Transverse colon (tissue), 4 donors: ENCODE measurements around the gene ADGRB3. TPM values are rescaled to one million over a fixed set of nuclear protein-coding genes. Genes with fewer than 3 reads are reported as not detected.

Experiments
- DNase-seq: peaks from one replicate; pipeline ENCODE4 v3.0.0-alpha.2; 2019
- H3K27ac ChIP-seq, 4 donors: fragments of 200-600 bp; sonication (generic); 2 replicates each; pipeline ENCODE4 v1.5.1; 2016 to 2018; ENCODE audit warnings: inconsistent platforms in 4 of 4
- H3K27me3 ChIP-seq: fragments of 200-600 bp; sonication (generic); 2 replicates; pipeline ENCODE4 v1.5.1; 2017; ENCODE audit warnings: inconsistent platforms
- H3K36me3 ChIP-seq, 4 donors: fragments of 200-600 bp; sonication (generic); 2 replicates each; pipeline ENCODE4 v1.5.1; 2017 to 2019; ENCODE audit warnings: inconsistent platforms in 4 of 4
- H3K4me1 ChIP-seq, 4 donors: fragments of 200-600 bp; sonication (generic); 2 replicates each; pipeline ENCODE4 v1.5.1; 2017 to 2020; ENCODE audit warnings: inconsistent platforms in 4 of 4
- H3K4me3 ChIP-seq, 4 donors: fragments of 200-600 bp; sonication (generic); 1 replicate in 1 of 4; 2 replicates in 3 of 4; pipeline versions ENCODE4 v1.5.1 to v1.6.1; 2017 to 2019; ENCODE audit warnings: inconsistent platforms in 4 of 4
- H3K9me3 ChIP-seq, 2 donors: fragments of 200-600 bp; sonication (generic); 2 replicates each; pipeline ENCODE4 v1.5.1; 2017 to 2019; ENCODE audit warnings: inconsistent platforms in 2 of 2
- CTCF ChIP-seq, 5 experiments: fragments of 200-600 bp in 3 of 5; fragments of 450-650 bp in 2 of 5; sonication (generic) in 3 of 5; IDR thresholded peaks; 1 replicate in 2 of 5; 2 replicates in 3 of 5; pipeline ENCODE4 v1.5.1; 2016 to 2017; ENCODE audit warnings: antibody characterized with exemption in 5 of 5, inconsistent platforms in 3 of 5, mild to moderate bottlenecking in 2 of 5, moderate library complexity in 1 of 5
- EP300 ChIP-seq: sonication (generic); formaldehyde crosslinking; IDR thresholded peaks from one replicate; pipeline ENCODE4 v1.6.1; 2017; ENCODE audit warnings: antibody characterized with exemption, low read depth
- POLR2A ChIP-seq: fragments of 450-650 bp; IDR thresholded peaks from one replicate; pipeline ENCODE4 v1.6.1; 2016; ENCODE audit warnings: antibody characterized with exemption, mild to moderate bottlenecking, moderate library complexity
- POLR2AphosphoS5 ChIP-seq, 3 donors: sonication (generic); formaldehyde crosslinking; IDR thresholded peaks; one replicate each; pipeline ENCODE4 v1.6.1; 2016; ENCODE audit warnings: antibody characterized with exemption in 3 of 3
- WGBS, 2 donors: methylation state at CpG; one replicate each; pipeline ENCODE4 v1.1.5; 2018; ENCODE audit warnings: low coverage in 1 of 2; 5-methylcytosine and 5-hydroxymethylcytosine counted together
- in situ Hi-C, 4 donors: fragments of 200-750 bp; cut with MboI; loops; one replicate each; pipeline versions ENCODE4 v1.15.0 to v1.15.1; 2017; ENCODE audit warnings: low sequenced_read_pairs in 3 of 4, low pct_ligation_motif_present in 1 of 4, low pct_unique_long_range_greater_than_20kb in 1 of 4
- intact Hi-C: fragments of 100-400 bp; cut with DNase I; formaldehyde crosslinking; loops from one replicate; pipeline ENCODE4 v1.15.1; 2023; ENCODE audit warnings: low total_unique reads
- total RNA-seq, 4 donors: library from RNA; depleted of rRNA; stranded (reverse); fragments of >200 nt; gene quantifications; one replicate each; pipeline ENCODE4 v1.1.0, GENCODE V29; 2016

The ADGRB3 gene
- total RNA-seq, 4 donors from 2014 or later = 0.37 to 20.5 (median 2.2) TPM

- in situ Hi-C loops (no loop called here), intact Hi-C loops (no loop called here)
- no peaks in the 10 kb centered on the region for H3K4me1 ChIP-seq
- H3K27ac ChIP-seq = no peak overlapping the region
- no peaks in the 10 kb centered on the region for H3K27me3 ChIP-seq
- 72 to 81% methylated on average over 5 to 6 of the region's 6 CpGs for WGBS, 2 donors
- H3K9me3 ChIP-seq = no peaks in the 10 kb centered on the region
- no peaks in the 10 kb centered on the region for H3K36me3 ChIP-seq
- no peak for DNase-seq
- no peak for TF ChIP-seq POLR2AphosphoS5 (IDR thresholded peaks at IDR 0.05)
- no peak for TF ChIP-seq POLR2A
- TF ChIP-seq EP300 = no peak
- TF ChIP-seq CTCF (IDR thresholded peaks at IDR 0.05) = no peak
- H3K4me3 ChIP-seq = no peak overlapping the region
Observed at GRCh38 chr6:69391106-69391505, 756.0 kb downstream of the ADGRB3 start.

GRCh38 chr6:69392745-69393144 is 757.7 kb downstream of the ADGRB3 start:
- no peak for DNase-seq
- 83 to 88% methylated on average over 7 of the region's 7 CpGs for WGBS, 2 donors
- in situ Hi-C loops = no loop called here
- Histone ChIP-seq H3K4me1 (no peaks in the 10 kb centered on the region), H3K27ac (no peak overlapping the region), H3K4me3 (no peak overlapping the region), H3K36me3 (no peaks in the 10 kb centered on the region), H3K9me3 (no peaks in the 10 kb centered on the region), H3K27me3 (no peaks in the 10 kb centered on the region)
- intact Hi-C loops = no loop called here
- TF ChIP-seq POLR2A (no peak), CTCF (IDR thresholded peaks at IDR 0.05) (no peak), EP300 (no peak), POLR2AphosphoS5 (IDR thresholded peaks at IDR 0.05) (no peak)

GRCh38 chr6:69398311-69398710 is 763.2 kb downstream of the ADGRB3 start:
- Histone ChIP-seq H3K27ac (no peak overlapping the region), H3K4me1 (no peaks in the 10 kb centered on the region), H3K36me3 (no peaks in the 10 kb centered on the region), H3K27me3 (no peaks in the 10 kb centered on the region), H3K9me3 (no peaks in the 10 kb centered on the region), H3K4me3 (no peak overlapping the region)
- TF ChIP-seq POLR2A (no peak), POLR2AphosphoS5 (IDR thresholded peaks at IDR 0.05) (no peak), EP300 (no peak), CTCF (IDR thresholded peaks at IDR 0.05) (no peak)
- 57 to 76% methylated on average over 3 of the region's 3 CpGs for WGBS, 2 donors
- in situ Hi-C loops (no loop called here), intact Hi-C loops (no loop called here)
- no peak for DNase-seq

- no peak overlapping the region for H3K4me3 ChIP-seq
- intact Hi-C loops = no loop called here
- H3K36me3 ChIP-seq = no peaks in the 10 kb centered on the region
- no peak overlapping the region for H3K27ac ChIP-seq
- H3K27me3 ChIP-seq = no peaks in the 10 kb centered on the region
- 83% methylated on average over 2 of the region's 2 CpGs; no CpG with 5 or more reads in 1 of the 2 donors for WGBS, 2 donors
- H3K4me1 ChIP-seq = no peaks in the 10 kb centered on the region
- in situ Hi-C loops = no loop called here
- no peaks in the 10 kb centered on the region for H3K9me3 ChIP-seq
- no peak for DNase-seq
- TF ChIP-seq EP300 (no peak), POLR2AphosphoS5 (IDR thresholded peaks at IDR 0.05) (no peak), POLR2A (no peak), CTCF (IDR thresholded peaks at IDR 0.05) (no peak)
Observed at GRCh38 chr6:69398729-69399128, 763.6 kb downstream of the ADGRB3 start.
